ENCODE results near the gene MAP6D1. TPM values are rescaled to one million over a fixed set of nuclear protein-coding genes. Genes with fewer than 3 reads are reported as not detected.

Gene MAP6D1
- total RNA-seq, 1 donor from 2014 or later = 1.9 TPM

DNA sequence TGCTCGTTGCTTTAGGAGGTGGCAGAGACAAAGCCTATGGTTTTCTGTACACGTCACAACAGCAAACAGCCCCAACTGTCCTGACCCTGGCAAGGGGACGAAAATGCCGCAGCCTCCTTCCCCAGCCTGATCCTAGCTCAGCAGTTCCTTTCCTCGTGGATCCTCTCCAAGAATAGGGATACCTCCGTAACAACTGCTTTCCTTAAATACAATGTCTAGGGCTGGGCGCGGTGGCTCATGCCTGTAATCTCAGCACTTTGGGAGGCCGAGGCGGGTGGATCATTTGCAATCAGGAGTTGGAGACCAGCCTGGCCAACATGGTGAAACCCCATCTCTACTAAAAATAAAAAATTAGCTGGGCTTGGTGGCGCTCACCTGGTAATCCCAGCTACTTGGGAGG is 17.0 kb downstream of the MAP6D1 start:
- TF ChIP-seq, protein P1, sequence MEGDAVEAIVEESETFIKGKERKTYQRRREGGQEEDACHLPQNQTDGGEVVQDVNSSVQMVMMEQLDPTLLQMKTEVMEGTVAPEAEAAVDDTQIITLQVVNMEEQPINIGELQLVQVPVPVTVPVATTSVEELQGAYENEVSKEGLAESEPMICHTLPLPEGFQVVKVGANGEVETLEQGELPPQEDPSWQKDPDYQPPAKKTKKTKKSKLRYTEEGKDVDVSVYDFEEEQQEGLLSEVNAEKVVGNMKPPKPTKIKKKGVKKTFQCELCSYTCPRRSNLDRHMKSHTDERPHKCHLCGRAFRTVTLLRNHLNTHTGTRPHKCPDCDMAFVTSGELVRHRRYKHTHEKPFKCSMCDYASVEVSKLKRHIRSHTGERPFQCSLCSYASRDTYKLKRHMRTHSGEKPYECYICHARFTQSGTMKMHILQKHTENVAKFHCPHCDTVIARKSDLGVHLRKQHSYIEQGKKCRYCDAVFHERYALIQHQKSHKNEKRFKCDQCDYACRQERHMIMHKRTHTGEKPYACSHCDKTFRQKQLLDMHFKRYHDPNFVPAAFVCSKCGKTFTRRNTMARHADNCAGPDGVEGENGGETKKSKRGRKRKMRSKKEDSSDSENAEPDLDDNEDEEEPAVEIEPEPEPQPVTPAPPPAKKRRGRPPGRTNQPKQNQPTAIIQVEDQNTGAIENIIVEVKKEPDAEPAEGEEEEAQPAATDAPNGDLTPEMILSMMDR (IDR thresholded peaks at IDR 0.05; ENCODE audit: unreplicated experiment) = no peak
- peaks cover 2% of the 10 kb centered on the region for H3K4me1 Mint-ChIP-seq (ENCODE audit: low read depth)
- H3K4me3 Mint-ChIP-seq (ENCODE audit: low read depth) = no peak overlapping the region
- H3K9me3 Mint-ChIP-seq (ENCODE audit: low read depth) = no peaks in the 10 kb centered on the region
- DNase-seq (ENCODE audit: low spot score, unreplicated experiment) = no peak
- H3K27ac Mint-ChIP-seq = no peak overlapping the region
- no peaks in the 10 kb centered on the region for H3K27me3 Mint-ChIP-seq
- H3K36me3 Mint-ChIP-seq (ENCODE audit: insufficient read depth) = peaks cover 44% of the 10 kb centered on the region

DNA sequence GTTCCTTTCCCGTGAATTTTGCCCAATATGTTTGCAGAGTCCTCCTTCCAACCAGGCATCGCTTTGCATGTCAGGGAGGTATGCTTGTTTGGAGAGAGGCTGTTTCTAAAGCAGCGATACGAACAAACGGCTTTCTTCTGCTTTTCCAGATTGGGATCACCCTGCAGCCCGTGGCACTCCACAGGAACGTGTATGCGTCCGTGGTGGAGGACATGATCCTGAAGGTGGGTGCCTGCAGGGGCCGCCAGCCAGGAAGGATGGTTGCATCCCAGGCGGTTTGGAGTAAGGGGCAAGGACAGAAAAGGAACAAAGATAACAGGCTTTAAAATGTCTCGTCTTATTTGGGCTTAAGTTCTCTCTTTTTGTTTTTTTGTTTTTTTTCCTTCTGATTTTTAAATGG is 17.5 kb downstream of the MAP6D1 start:
- no peak overlapping the region for H3K27ac Mint-ChIP-seq
- TF ChIP-seq, protein P1 (IDR thresholded peaks at IDR 0.05; ENCODE audit: unreplicated experiment) = no peak
- peaks cover 45% of the 10 kb centered on the region for H3K36me3 Mint-ChIP-seq (ENCODE audit: insufficient read depth)
- peaks cover 2% of the 10 kb centered on the region for H3K4me1 Mint-ChIP-seq (ENCODE audit: low read depth)
- DNase-seq (ENCODE audit: low spot score, unreplicated experiment) = no peak
- no peak overlapping the region for H3K4me3 Mint-ChIP-seq (ENCODE audit: low read depth)
- H3K9me3 Mint-ChIP-seq (ENCODE audit: low read depth) = no peaks in the 10 kb centered on the region
- H3K27me3 Mint-ChIP-seq = no peaks in the 10 kb centered on the region

DNA sequence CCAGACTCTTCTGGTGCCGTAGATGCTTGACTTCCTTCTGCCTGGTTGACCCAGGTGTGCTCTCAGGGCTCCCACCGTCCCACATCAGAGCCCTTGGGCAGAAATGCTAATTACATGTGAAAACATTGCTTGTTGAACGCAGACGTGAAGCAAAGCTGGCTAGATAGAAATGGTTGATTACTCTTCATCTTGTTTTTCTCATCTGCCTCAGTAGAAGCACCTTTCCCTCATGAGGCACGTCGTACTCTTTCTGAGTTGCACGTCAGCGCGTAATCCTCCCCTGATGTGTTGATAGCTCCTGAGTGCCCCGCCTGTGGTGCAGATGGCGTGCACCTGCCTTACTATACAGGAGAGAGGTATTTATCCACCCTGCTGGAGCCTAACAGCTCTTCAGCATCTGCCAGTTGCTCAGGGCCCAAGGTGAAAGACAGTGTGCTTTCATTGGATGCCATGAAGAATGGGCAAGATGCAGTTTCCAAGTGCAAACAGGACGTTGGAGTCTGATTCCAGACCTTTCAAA is 18.1 kb downstream of the MAP6D1 start:
- no peak for DNase-seq (ENCODE audit: low spot score, unreplicated experiment)
- no peak overlapping the region for H3K27ac Mint-ChIP-seq
- TF ChIP-seq, protein P1 (IDR thresholded peaks at IDR 0.05; ENCODE audit: unreplicated experiment) = no peak
- no peaks in the 10 kb centered on the region for H3K9me3 Mint-ChIP-seq (ENCODE audit: low read depth)
- no peak overlapping the region for H3K4me3 Mint-ChIP-seq (ENCODE audit: low read depth)
- no peaks in the 10 kb centered on the region for H3K27me3 Mint-ChIP-seq
- peaks cover 2% of the 10 kb centered on the region for H3K4me1 Mint-ChIP-seq (ENCODE audit: low read depth)
- H3K36me3 Mint-ChIP-seq (ENCODE audit: insufficient read depth) = peaks cover 41% of the 10 kb centered on the region

DNA sequence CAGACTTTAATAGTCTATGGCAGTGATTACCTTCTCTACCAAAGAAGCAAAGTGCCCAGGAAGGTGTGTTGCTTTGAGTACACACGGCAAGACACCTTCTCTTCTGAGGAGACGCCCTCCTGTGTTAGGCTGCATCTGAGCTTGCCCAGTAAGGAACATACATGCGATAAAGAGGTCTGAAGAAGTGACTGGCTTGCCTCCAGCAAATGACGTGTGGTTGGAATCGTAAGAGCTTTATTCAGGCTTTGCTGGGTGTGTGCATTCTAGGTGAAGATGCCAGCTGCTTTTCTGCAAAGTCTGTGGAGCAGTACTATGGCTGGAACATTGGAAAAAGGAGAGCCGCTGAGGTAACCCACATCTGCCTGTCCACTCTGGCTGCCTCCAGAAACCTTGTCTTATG is 22.4 kb downstream of the MAP6D1 start:
- no peak overlapping the region for H3K27ac Mint-ChIP-seq
- TF ChIP-seq, protein P1 (IDR thresholded peaks at IDR 0.05; ENCODE audit: unreplicated experiment) = no peak
- no peak overlapping the region for H3K4me3 Mint-ChIP-seq (ENCODE audit: low read depth)
- H3K4me1 Mint-ChIP-seq (ENCODE audit: low read depth) = no peaks in the 10 kb centered on the region
- H3K27me3 Mint-ChIP-seq = no peaks in the 10 kb centered on the region
- no peaks in the 10 kb centered on the region for H3K9me3 Mint-ChIP-seq (ENCODE audit: low read depth)
- H3K36me3 Mint-ChIP-seq (ENCODE audit: insufficient read depth) = peaks cover 35% of the 10 kb centered on the region
- DNase-seq (ENCODE audit: low spot score, unreplicated experiment) = no peak

DNA sequence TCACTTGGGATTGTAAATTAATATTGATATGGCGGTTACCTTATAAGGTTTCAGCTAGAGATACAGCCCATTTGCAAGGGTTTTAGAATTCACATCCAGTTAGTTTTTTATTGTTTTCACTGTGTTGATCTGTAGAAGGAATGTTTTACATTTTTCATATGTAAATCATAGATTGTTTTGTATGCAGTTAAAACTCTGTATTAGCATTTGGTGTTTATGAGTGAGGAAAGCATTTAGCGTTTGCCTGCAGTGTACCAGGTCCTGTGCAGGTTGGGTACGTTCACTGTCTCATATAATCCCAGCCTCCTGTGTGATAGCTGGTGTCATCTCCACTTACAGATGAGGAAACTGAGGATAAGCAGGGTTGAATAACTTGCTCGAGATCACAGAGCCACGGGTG is 23.8 kb downstream of the MAP6D1 start:
- Mint-ChIP-seq H3K4me1 (ENCODE audit: low read depth) (no peaks in the 10 kb centered on the region), H3K4me3 (ENCODE audit: low read depth) (no peak overlapping the region), H3K9me3 (ENCODE audit: low read depth) (no peaks in the 10 kb centered on the region), H3K27me3 (no peaks in the 10 kb centered on the region), H3K27ac (no peak overlapping the region), H3K36me3 (ENCODE audit: insufficient read depth) (peaks cover 30% of the 10 kb centered on the region)
- TF ChIP-seq, protein P1 (IDR thresholded peaks at IDR 0.05; ENCODE audit: unreplicated experiment) = no peak
- DNase-seq (ENCODE audit: low spot score, unreplicated experiment) = no peak

Measured in progenitor cell of endocrine pancreas (in vitro differentiated cells).